Activated T-helper 1 cell treated with anti-CD3 and anti-CD28 coated beads, Interleukin-12 subunit alpha, Interleukin-12 subunit beta, Interleukin-2, Interleukin-4 antibody, amounts not matched to agents 30 ng/mL and 10 ng/mL and 1 ng/mL, durations not matched to agents 14 hours and 24 hours and 36 hours (primary cell): ENCODE measurements around the gene PROX1. TPM values are rescaled to one million over a fixed set of nuclear protein-coding genes. Genes with fewer than 3 reads are reported as not detected.

Experiments
- DNase-seq: peaks from one replicate; pipeline ENCODE4 v3.0.0; 2021; ENCODE audit warnings: low spot score
- H3K27ac Mint-ChIP-seq: one replicate; pipeline ENCODE4 v1.8.0; 2021; ENCODE audit warnings: mild to moderate bottlenecking, mixed read lengths
- H3K27me3 Mint-ChIP-seq: one replicate; pipeline ENCODE4 v1.8.0; 2022; ENCODE audit warnings: mild to moderate bottlenecking, moderate library complexity, mixed read lengths; ENCODE audit not compliant: insufficient read depth
- H3K36me3 Mint-ChIP-seq: one replicate; pipeline ENCODE4 v1.8.0; 2021; ENCODE audit warnings: low read depth, mixed read lengths
- H3K4me1 Mint-ChIP-seq: one replicate; pipeline ENCODE4 v1.8.0; 2021; ENCODE audit warnings: low read depth, mixed read lengths
- H3K4me3 Mint-ChIP-seq: one replicate; pipeline ENCODE4 v1.8.0; 2021; ENCODE audit warnings: mild to moderate bottlenecking, moderate library complexity, mixed read lengths
- H3K9me3 Mint-ChIP-seq: one replicate; pipeline ENCODE4 v1.8.0; 2021; ENCODE audit warnings: mixed read lengths
- intact Hi-C: fragments of 100-400 bp; cut with micrococcal nuclease; formaldehyde crosslinking; loops from one replicate; pipeline ENCODE4 v1.15.1; 2024
- total RNA-seq: library from RNA; stranded (reverse); gene quantifications from 2 replicates; pipeline ENCODE4 v1.2.3, GENCODE V29; 2022

PROX1 gene
- total RNA-seq, 1 donor from 2014 or later = not detected

DNA sequence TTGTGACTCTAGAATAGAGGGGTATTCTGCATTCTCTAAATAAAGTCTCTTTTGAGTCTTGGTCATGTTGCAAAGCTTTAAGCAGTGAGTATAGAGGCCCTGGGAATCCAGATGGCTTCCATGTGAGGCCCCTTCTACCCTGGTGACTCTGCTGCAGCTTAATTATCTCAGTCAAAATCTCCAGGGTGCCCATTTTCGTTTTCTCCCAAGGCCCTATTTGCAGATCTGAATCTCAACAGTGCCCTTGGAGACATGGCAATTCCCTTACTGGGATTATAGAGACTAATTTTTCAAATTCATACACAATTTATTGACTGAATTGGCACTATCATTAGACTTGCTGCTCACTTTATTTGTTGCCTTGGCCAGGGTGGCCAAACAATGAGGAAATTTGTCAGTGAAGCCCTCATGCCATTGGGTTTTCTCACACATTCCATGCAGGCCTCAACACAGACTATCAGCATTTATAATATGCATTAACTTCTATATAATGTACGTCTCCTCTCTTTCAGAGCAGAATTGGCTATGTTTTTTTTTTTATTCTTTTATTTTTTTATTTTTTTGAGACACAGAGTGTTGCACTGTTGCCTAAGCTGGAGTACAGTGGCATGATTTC, 35.1 kb downstream of the PROX1 start:
- intact Hi-C loops = no loop called here
- H3K4me3 Mint-ChIP-seq = no peak overlapping the region
- H3K27me3 Mint-ChIP-seq = peaks cover 4% of the 10 kb centered on the region
- H3K36me3 Mint-ChIP-seq = no peaks in the 10 kb centered on the region
- H3K27ac Mint-ChIP-seq = no peak overlapping the region
- DNase-seq = no peak
- H3K9me3 Mint-ChIP-seq = no peaks in the 10 kb centered on the region
- no peaks in the 10 kb centered on the region for H3K4me1 Mint-ChIP-seq

DNA sequence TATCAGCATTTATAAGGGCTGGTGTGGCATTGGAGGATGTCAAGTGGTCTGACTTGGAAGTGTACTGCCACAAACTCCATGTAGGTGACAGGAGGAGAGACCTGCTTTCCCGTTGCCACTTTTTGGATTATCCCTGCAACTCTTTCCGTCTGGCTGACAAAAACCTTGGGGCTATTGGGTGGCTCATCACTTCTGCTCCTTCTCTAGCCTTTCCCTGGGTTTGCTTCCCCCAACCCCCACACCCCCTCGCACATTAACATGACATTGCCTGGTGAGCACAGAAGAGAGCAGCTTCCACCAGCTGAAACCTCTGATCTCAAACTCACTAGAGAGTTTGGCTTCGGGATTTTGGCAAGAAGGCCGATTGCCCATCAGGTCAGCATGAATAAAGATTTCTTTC, 39.2 kb downstream of the PROX1 start:
- H3K4me3 Mint-ChIP-seq = no peak overlapping the region
- no peaks in the 10 kb centered on the region for H3K36me3 Mint-ChIP-seq
- H3K9me3 Mint-ChIP-seq = no peaks in the 10 kb centered on the region
- H3K27me3 Mint-ChIP-seq = peaks cover 5% of the 10 kb centered on the region
- H3K4me1 Mint-ChIP-seq = no peaks in the 10 kb centered on the region
- no peak overlapping the region for H3K27ac Mint-ChIP-seq
- intact Hi-C loops = no loop called here
- DNase-seq = no peak

GRCh38 chr1:214027498-214027897, 39.7 kb downstream of the PROX1 start:
- intact Hi-C loops = no loop called here
- H3K36me3 Mint-ChIP-seq = no peaks in the 10 kb centered on the region
- no peak overlapping the region for H3K27ac Mint-ChIP-seq
- H3K4me3 Mint-ChIP-seq = no peak overlapping the region
- peaks cover 5% of the 10 kb centered on the region for H3K27me3 Mint-ChIP-seq
- DNase-seq = no peak
- no peaks in the 10 kb centered on the region for H3K9me3 Mint-ChIP-seq
- H3K4me1 Mint-ChIP-seq = no peaks in the 10 kb centered on the region

- Mint-ChIP-seq H3K4me3 (no peak overlapping the region), H3K36me3 (no peaks in the 10 kb centered on the region), H3K27ac (no peak overlapping the region), H3K9me3 (no peaks in the 10 kb centered on the region), H3K4me1 (no peaks in the 10 kb centered on the region), H3K27me3 (peaks cover 5% of the 10 kb centered on the region)
- intact Hi-C loops = no loop called here
- DNase-seq = no peak
Observed at GRCh38 chr1:214028095-214028494, 40.3 kb downstream of the PROX1 start.

GRCh38 chr1:214028649-214029406, 41.1 kb downstream of the PROX1 start:
- DNase-seq = no peak
- no peak overlapping the region for H3K4me3 Mint-ChIP-seq

GRCh38 chr1:214029796-214030195, 42.0 kb downstream of the PROX1 start:
- no peak for DNase-seq
- Mint-ChIP-seq H3K9me3 (no peaks in the 10 kb centered on the region), H3K27me3 (peaks cover 5% of the 10 kb centered on the region), H3K4me3 (no peak overlapping the region), H3K27ac (no peak overlapping the region), H3K4me1 (no peaks in the 10 kb centered on the region), H3K36me3 (no peaks in the 10 kb centered on the region)
- intact Hi-C loops = no loop called here

More at GRCh38 chr1:214028649-214029406, 41.1 kb downstream of the PROX1 start:
- no peaks in the 10 kb centered on the region for H3K4me1 Mint-ChIP-seq
- H3K36me3 Mint-ChIP-seq = no peaks in the 10 kb centered on the region
- intact Hi-C loops = no loop called here
- no peak overlapping the region for H3K27ac Mint-ChIP-seq
- H3K27me3 Mint-ChIP-seq = peaks cover 5% of the 10 kb centered on the region
- H3K9me3 Mint-ChIP-seq = no peaks in the 10 kb centered on the region

DNA sequence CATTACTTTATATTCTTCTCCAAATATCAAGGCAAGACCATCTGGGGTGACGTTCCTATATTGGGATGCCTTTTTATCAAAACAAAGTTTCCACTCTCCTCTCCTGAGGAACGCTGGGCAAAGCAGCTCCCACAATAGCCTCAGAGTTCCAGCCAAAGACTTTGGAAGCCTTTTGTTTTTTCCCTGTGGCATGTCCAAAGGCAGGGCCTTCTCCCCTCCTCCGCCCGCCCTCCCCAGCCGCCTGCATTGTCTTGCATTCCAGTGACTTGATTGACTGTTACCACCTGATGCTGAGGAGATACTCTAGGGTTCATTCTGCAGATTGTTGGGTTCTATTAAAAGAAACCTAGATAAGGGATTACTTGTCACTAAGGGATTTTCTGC, 43.5 kb downstream of the PROX1 start:
- intact Hi-C loops = no loop called here
- no peak for DNase-seq
- Mint-ChIP-seq H3K4me3 (no peak overlapping the region), H3K27me3 (peaks cover 5% of the 10 kb centered on the region), H3K27ac (no peak overlapping the region), H3K4me1 (no peaks in the 10 kb centered on the region), H3K36me3 (no peaks in the 10 kb centered on the region), H3K9me3 (no peaks in the 10 kb centered on the region)

DNA sequence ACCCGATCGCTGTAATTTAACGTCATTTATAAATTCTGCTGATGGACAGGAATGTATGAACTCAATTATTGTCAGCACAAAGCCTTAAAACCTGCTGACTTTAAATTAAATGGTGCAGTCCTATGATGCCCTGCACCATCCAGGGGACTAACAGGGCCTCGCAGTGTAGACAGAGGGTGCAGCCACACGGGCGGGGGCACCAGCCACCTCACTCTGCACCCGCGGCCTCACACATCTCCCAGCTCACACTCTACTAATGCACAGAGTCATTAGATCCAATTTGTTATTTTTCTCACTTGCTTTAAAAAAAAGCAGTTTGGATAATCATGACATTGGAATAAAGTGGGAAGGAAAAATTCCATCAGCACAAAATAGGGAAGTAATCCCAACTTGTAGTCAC, 49.7 kb downstream of the PROX1 start:
- Mint-ChIP-seq H3K27me3 (peaks cover 2% of the 10 kb centered on the region), H3K4me1 (no peaks in the 10 kb centered on the region), H3K4me3 (no peak overlapping the region), H3K27ac (no peak overlapping the region), H3K9me3 (no peaks in the 10 kb centered on the region), H3K36me3 (no peaks in the 10 kb centered on the region)
- intact Hi-C loops = no loop called here
- DNase-seq = no peak

GRCh38 chr1:214039394-214040018, 51.7 kb downstream of the PROX1 start:
- Mint-ChIP-seq H3K9me3 (no peaks in the 10 kb centered on the region), H3K36me3 (no peaks in the 10 kb centered on the region), H3K27ac (no peak overlapping the region), H3K4me3 (no peak overlapping the region), H3K27me3 (peaks cover 2% of the 10 kb centered on the region), H3K4me1 (no peaks in the 10 kb centered on the region)
- DNase-seq = no peak
- intact Hi-C loops = no loop called here

DNA sequence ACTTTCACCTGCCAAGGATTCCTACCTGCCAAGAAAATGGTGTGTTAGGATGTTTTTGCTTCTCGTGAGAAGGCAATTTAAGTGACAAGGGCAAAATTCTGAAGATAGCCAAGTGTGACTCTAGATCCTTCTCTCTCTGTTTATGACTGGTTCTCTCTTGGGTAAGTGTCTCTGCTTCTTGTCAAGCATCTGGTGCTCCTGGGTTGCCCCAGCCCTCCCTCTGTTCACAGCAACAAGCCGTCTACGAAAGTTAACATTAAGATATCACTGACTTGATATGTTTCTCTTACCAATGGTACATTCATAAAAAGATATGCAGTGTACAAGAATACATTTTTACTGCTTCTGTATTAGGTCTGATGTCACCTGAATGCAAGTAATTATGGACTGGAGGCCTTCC, 55.4 kb downstream of the PROX1 start:
- Mint-ChIP-seq H3K36me3 (no peaks in the 10 kb centered on the region), H3K4me1 (no peaks in the 10 kb centered on the region), H3K27me3 (peaks cover 2% of the 10 kb centered on the region), H3K4me3 (no peak overlapping the region), H3K27ac (no peak overlapping the region), H3K9me3 (peaks cover 3% of the 10 kb centered on the region)
- no peak for DNase-seq
- intact Hi-C loops = no loop called here

- Mint-ChIP-seq H3K36me3 (no peaks in the 10 kb centered on the region), H3K27me3 (peaks cover 2% of the 10 kb centered on the region)
Observed at GRCh38 chr1:214044438-214045214, 56.9 kb downstream of the PROX1 start.

DNA sequence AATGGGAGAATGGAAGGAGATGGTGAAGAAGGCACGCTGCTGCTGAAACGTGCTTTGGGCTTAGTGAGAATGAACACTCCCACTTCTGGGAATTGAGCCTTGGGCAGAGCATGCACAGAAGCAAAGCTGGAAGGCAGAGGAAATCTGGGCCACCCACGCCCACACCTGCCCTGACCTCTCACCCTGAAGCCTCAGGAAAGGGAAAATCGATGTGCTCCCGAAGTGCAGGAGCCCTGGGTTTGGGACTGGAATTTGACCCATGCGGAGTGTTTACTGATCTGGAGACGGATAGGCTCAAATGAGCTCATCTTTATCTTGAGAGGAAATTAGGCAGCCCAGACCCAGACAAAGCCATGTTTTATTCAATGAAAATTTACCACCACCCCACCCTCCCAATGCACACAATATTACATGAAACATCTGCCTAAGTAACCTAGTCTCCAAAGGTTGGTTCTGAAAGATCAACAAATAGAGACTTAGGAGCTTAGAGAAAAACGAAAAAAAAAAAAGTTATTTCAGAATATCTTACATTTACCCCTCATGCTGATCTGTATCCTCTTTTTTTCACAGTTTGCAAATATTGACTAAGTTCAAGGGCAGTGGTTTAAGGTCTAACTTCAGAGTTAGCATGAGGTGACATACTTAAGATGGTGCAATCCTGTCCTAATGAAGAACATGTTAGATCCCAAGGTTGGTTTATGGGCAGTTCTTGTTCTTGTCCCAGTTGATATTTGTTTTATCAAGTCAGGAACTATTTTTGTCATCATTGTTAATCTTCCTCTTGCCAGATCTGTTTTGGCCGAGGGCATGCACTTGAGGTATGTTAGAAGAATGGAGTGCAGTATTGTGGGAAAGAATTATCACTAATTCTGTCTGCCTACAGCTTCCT, 63.0 kb downstream of the PROX1 start:
- H3K27ac Mint-ChIP-seq = no peak overlapping the region
- H3K9me3 Mint-ChIP-seq = peaks cover 7% of the 10 kb centered on the region
- H3K4me1 Mint-ChIP-seq = no peaks in the 10 kb centered on the region
- no peaks in the 10 kb centered on the region for H3K27me3 Mint-ChIP-seq
- no peak overlapping the region for H3K4me3 Mint-ChIP-seq
- no peak for DNase-seq
- intact Hi-C loops = no loop called here
- no peaks in the 10 kb centered on the region for H3K36me3 Mint-ChIP-seq

More at GRCh38 chr1:214044438-214045214, 56.9 kb downstream of the PROX1 start:
- Mint-ChIP-seq H3K9me3 (peaks cover 7% of the 10 kb centered on the region), H3K4me1 (no peaks in the 10 kb centered on the region), H3K27ac (no peak overlapping the region), H3K4me3 (no peak overlapping the region)
- no peak for DNase-seq
- intact Hi-C loops = no loop called here
